ENCODE measurements around the gene TUBA3D. TPM values are rescaled to one million over a fixed set of nuclear protein-coding genes. Genes with fewer than 3 reads are reported as not detected.
A peak's percentile ranks its signal among the peaks of the same experiment; 100 is the strongest.

Gene TUBA3D
- total and polyA plus RNA-seq, 9 of the 15 experiments (the other 6 are each of a cell fraction or from before 2014, with no cell fraction given), result not detected

GRCh38 chr2:131492418-131493198, 16.7 kb downstream of the TUBA3D start (continued):
- TF ChIP-seq ZNF407 (IDR thresholded peaks at IDR 0.05; ENCODE audit: low read depth) (no peak), ZNF449 (CRISPR knock-in tag; IDR thresholded peaks at IDR 0.05) (no peak), ATF3 (IDR thresholded peaks at IDR 0.05) (no peak; the same call in 1 of the 2 replicates), ATF3 (CRISPR knock-in tag; conservative IDR thresholded peaks at IDR 0.05) (peak; percentile 77), ZFX (CRISPR knock-in tag; IDR thresholded peaks at IDR 0.05) (peak; percentile 71), NEUROD1 (IDR thresholded peaks at IDR 0.05; ENCODE audit: borderline replicate concordance, low read depth, low read length, partially characterized antibody) (peak; percentile 37), MAFG (tag; conservative IDR thresholded peaks at IDR 0.05) (no peak), RBM39 (optimal IDR thresholded peaks at IDR 0.05; ENCODE audit: low read depth, low read length) (no peak), RFX1 (IDR thresholded peaks at IDR 0.05) (no peak), BMI1 (IDR thresholded peaks at IDR 0.05; ENCODE audit: low read length) (no peak), C11orf30 (IDR thresholded peaks at IDR 0.05; ENCODE audit: low read depth) (peak; percentile 98), ZNF75A (CRISPR knock-in tag; IDR thresholded peaks at IDR 0.05) (no peak), ZNF121 (CRISPR knock-in tag; conservative IDR thresholded peaks at IDR 0.05) (no peak), ZNF212 (CRISPR knock-in tag; IDR thresholded peaks at IDR 0.05) (no peak), ZNF408 (CRISPR knock-in tag; IDR thresholded peaks at IDR 0.05; ENCODE audit: low read depth) (no peak), MYNN (IDR thresholded peaks at IDR 0.05) (0 out of 2 replicates have a peak, but pooled peaks have one; percentile 48), MYNN (CRISPR knock-in tag; IDR thresholded peaks at IDR 0.05) (no peak), ETV1 (tag; conservative IDR thresholded peaks at IDR 0.05; ENCODE audit: low read depth) (no peak)

Data from K562 (cell line).